HepG2 (cell line): ENCODE measurements around the gene TOR2A. TPM values are rescaled to one million over a fixed set of nuclear protein-coding genes. Genes with fewer than 3 reads are reported as not detected.

Source experiments
- BRCA1 ChIP-seq: sonication (generic); formaldehyde crosslinking; IDR thresholded peaks from 2 replicates; pipeline ENCODE4 v1.4.0; 2020; ENCODE audit warnings: missing genetic modification reagents
- FOXM1 ChIP-seq: sonication (generic); formaldehyde crosslinking; IDR thresholded peaks from 2 replicates; pipeline ENCODE4 v1.5.0; 2020; ENCODE audit warnings: missing genetic modification reagents
- ISX ChIP-seq: sonication (generic); formaldehyde crosslinking; conservative IDR thresholded peaks from 2 replicates; pipeline ENCODE4 v1.5.0; 2020; ENCODE audit warnings: missing genetic modification reagents
- MTA1 ChIP-seq: sonication (generic); formaldehyde crosslinking; IDR thresholded peaks from 2 replicates; pipeline ENCODE4 v1.4.0; 2020; ENCODE audit warnings: missing genetic modification reagents, mild to moderate bottlenecking, borderline replicate concordance
- NCOA1 ChIP-seq: sonication (generic); formaldehyde crosslinking; IDR thresholded peaks from 2 replicates; pipeline ENCODE4 v1.9.0; 2021; ENCODE audit warnings: missing genetic modification reagents
- NFYB ChIP-seq: sonication (generic); formaldehyde crosslinking; IDR thresholded peaks from 2 replicates; pipeline ENCODE4 v1.4.0; 2020; ENCODE audit warnings: missing genetic modification reagents
- NR2F2 ChIP-seq: IDR thresholded peaks from 2 replicates; pipeline ENCODE4 v1.6.1; 2012; ENCODE audit warnings: low read depth, inconsistent platforms, borderline replicate concordance
- NRL ChIP-seq: sonication (generic); formaldehyde crosslinking; IDR thresholded peaks from 2 replicates; pipeline ENCODE4 v1.5.0; 2020; ENCODE audit warnings: missing genetic modification reagents, mild to moderate bottlenecking, moderate library complexity, borderline replicate concordance
- RAD21 ChIP-seq: fragments of 450-650 bp; formaldehyde crosslinking; IDR thresholded peaks from 2 replicates; pipeline ENCODE4 v1.5.0; 2020; ENCODE audit warnings: mild to moderate bottlenecking
- TBP ChIP-seq: sonication (generic); formaldehyde crosslinking; IDR thresholded peaks from 2 replicates; pipeline ENCODE4 v1.5.0; 2020; ENCODE audit warnings: missing genetic modification reagents
- TBX3 ChIP-seq: fragments of 450-650 bp; IDR thresholded peaks from 2 replicates; pipeline ENCODE4 v1.6.1; 2017; ENCODE audit warnings: antibody characterized with exemption, mild to moderate bottlenecking, inconsistent platforms, borderline replicate concordance
- ZMYM2 ChIP-seq: sonication (generic); formaldehyde crosslinking; IDR thresholded peaks from 2 replicates; pipeline ENCODE4 v1.8.0; 2022; ENCODE audit warnings: mild to moderate bottlenecking, missing genetic modification reagents
- ZNF549 ChIP-seq: sonication (generic); formaldehyde crosslinking; IDR thresholded peaks from 2 replicates; pipeline ENCODE4 v1.5.0; 2020; ENCODE audit warnings: missing genetic modification reagents
- ZNF558 ChIP-seq: sonication (generic); formaldehyde crosslinking; IDR thresholded peaks from 2 replicates; pipeline ENCODE4 v1.9.0; 2022; ENCODE audit warnings: mild to moderate bottlenecking, missing genetic modification reagents, borderline replicate concordance
- polyA plus RNA-seq, 8 experiments: library from polyadenylated mRNA; depleted of rRNA in 3 of 8; stranded (reverse) in 7 of 8; unstranded in 1 of 8; fragments of >200 nt; fragmentation: Illumina TruSeq in 4 of 8; extraction: Trizol in 4 of 8; gene quantifications; 2 replicates each; pipeline versions ENCODE4 v1.2.1 to v1.2.3, GENCODE V29; 2011 to 2016; ENCODE audit warnings: low read depth in 4 of 8, missing spikeins in 1 of 8, mixed read lengths in 1 of 8; ENCODE audit not compliant: insufficient read depth in 1 of 8
- total RNA-seq, 5 experiments: library from RNA; depleted of rRNA; stranded (reverse); fragments of >200 nt; fragmentation: Illumina TruSeq; extraction: Trizol; gene quantifications; 2 replicates each; pipeline ENCODE4 v1.2.3, GENCODE V29; 2016; ENCODE audit warnings: low read depth in 1 of 5
- TF ChIP-seq, protein P1 (sequence below): sonication (generic); formaldehyde crosslinking; IDR thresholded peaks from 2 replicates; pipeline ENCODE4 v1.4.0; 2020; ENCODE audit warnings: missing genetic modification reagents
- TF ChIP-seq, protein P2 (sequence below): sonication (generic); formaldehyde crosslinking; IDR thresholded peaks from 2 replicates; pipeline ENCODE4 v1.5.0; 2020; ENCODE audit warnings: missing genetic modification reagents, mild to moderate bottlenecking, borderline replicate concordance
- TF ChIP-seq, protein P3 (sequence below): sonication (generic); formaldehyde crosslinking; IDR thresholded peaks from 2 replicates; pipeline ENCODE4 v1.4.0; 2020; ENCODE audit warnings: missing genetic modification reagents
- TF ChIP-seq, protein P4 (sequence below): IDR thresholded peaks from 2 replicates; pipeline ENCODE4 v1.6.1; 2018; ENCODE audit warnings: missing genetic modification reagents, mild to moderate bottlenecking, missing compliant biosample characterization
- TF ChIP-seq, protein P5 (sequence below): sonication (generic); formaldehyde crosslinking; IDR thresholded peaks from 2 replicates; pipeline ENCODE4 v1.8.1; 2023; ENCODE audit warnings: mild to moderate bottlenecking, missing genetic modification reagents, borderline replicate concordance

Gene TOR2A
- total and polyA plus RNA-seq, 2 of the 13 experiments (the other 11 are each of a cell fraction or from before 2014, with no cell fraction given), result 3.5 to 7.2 TPM

DNA sequence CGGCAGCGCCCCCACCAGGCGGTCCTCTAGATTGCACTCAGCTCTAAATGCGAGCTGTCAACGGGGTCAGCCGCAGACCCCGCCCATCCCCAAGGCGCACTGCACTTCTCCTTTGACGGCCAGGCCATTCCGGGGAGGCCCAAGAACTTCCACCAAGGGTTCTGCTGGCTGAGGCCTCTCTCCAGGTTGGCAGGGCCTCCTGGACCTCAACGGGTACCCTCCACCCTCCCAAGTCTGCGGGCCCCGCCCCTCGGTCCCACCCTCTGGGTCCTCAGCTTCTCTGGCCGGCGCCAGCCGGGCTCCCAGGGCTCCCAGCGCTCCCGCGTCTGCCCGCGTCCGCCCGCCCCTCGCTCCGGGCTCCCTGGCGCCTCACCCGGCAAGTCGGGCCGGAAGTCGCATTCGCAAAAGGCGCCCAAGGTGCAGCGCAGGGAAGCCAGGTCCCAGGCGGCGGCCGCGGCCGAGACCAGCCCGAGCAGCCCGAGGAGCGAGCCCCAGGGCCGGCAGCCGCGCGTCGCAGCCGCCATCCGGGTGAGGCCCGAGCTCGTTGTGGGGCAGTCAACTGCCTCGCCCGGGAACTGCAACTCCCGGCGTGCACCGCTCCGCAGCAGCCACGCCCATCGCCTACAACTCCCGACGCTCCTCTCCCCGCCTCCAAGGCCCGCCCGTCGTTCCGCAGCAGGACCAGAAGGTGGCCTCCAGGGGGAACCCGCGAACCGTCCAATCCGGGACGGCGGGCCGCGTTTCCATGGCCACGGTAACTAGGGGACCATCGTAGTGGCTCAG, at the start of gene TOR2A (continued):
- TF ChIP-seq ZNF549 (CRISPR knock-in tag) (no peak), ZNF558 (CRISPR knock-in tag) (no peak), FOXM1 (no peak), ISX (CRISPR knock-in tag) (no peak), TBP (no peak), NRL (CRISPR knock-in tag) (peak; percentile 49), NFYB (peak; percentile 73), ZMYM2 (CRISPR knock-in tag) (no peak), NCOA1 (no peak), NR2F2 (no peak), MTA1 (peak; percentile 78; the same call in 1 of the 2 replicates), BRCA1 (CRISPR knock-in tag) (no peak), TBX3 (no peak), RAD21 (CRISPR knock-in tag) (peak; percentile 90)
- TF ChIP-seq, protein P1, sequence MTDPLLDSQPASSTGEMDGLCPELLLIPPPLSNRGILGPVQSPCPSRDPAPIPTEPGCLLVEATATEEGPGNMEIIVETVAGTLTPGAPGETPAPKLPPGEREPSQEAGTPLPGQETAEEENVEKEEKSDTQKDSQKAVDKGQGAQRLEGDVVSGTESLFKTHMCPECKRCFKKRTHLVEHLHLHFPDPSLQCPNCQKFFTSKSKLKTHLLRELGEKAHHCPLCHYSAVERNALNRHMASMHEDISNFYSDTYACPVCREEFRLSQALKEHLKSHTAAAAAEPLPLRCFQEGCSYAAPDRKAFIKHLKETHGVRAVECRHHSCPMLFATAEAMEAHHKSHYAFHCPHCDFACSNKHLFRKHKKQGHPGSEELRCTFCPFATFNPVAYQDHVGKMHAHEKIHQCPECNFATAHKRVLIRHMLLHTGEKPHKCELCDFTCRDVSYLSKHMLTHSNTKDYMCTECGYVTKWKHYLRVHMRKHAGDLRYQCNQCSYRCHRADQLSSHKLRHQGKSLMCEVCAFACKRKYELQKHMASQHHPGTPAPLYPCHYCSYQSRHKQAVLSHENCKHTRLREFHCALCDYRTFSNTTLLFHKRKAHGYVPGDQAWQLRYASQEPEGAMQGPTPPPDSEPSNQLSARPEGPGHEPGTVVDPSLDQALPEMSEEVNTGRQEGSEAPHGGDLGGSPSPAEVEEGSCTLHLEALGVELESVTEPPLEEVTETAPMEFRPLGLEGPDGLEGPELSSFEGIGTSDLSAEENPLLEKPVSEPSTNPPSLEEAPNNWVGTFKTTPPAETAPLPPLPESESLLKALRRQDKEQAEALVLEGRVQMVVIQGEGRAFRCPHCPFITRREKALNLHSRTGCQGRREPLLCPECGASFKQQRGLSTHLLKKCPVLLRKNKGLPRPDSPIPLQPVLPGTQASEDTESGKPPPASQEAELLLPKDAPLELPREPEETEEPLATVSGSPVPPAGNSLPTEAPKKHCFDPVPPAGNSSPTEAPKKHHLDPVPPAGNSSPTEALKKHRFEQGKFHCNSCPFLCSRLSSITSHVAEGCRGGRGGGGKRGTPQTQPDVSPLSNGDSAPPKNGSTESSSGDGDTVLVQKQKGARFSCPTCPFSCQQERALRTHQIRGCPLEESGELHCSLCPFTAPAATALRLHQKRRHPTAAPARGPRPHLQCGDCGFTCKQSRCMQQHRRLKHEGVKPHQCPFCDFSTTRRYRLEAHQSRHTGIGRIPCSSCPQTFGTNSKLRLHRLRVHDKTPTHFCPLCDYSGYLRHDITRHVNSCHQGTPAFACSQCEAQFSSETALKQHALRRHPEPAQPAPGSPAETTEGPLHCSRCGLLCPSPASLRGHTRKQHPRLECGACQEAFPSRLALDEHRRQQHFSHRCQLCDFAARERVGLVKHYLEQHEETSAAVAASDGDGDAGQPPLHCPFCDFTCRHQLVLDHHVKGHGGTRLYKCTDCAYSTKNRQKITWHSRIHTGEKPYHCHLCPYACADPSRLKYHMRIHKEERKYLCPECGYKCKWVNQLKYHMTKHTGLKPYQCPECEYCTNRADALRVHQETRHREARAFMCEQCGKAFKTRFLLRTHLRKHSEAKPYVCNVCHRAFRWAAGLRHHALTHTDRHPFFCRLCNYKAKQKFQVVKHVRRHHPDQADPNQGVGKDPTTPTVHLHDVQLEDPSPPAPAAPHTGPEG, result peak; percentile 89
- TF ChIP-seq, protein P2, sequence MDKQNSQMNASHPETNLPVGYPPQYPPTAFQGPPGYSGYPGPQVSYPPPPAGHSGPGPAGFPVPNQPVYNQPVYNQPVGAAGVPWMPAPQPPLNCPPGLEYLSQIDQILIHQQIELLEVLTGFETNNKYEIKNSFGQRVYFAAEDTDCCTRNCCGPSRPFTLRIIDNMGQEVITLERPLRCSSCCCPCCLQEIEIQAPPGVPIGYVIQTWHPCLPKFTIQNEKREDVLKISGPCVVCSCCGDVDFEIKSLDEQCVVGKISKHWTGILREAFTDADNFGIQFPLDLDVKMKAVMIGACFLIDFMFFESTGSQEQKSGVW (CRISPR knock-in tag), result no peak
- TF ChIP-seq, protein P3, sequence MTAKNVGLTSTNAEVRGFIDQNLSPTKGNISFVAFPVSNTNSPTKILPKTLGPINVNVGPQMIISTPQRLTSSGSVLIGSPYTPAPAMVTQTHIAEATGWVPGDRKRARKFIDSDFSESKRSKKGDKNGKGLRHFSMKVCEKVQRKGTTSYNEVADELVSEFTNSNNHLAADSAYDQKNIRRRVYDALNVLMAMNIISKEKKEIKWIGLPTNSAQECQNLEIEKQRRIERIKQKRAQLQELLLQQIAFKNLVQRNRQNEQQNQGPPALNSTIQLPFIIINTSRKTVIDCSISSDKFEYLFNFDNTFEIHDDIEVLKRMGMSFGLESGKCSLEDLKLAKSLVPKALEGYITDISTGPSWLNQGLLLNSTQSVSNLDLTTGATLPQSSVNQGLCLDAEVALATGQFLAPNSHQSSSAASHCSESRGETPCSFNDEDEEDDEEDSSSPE, result peak; percentile 76
- TF ChIP-seq, protein P4, sequence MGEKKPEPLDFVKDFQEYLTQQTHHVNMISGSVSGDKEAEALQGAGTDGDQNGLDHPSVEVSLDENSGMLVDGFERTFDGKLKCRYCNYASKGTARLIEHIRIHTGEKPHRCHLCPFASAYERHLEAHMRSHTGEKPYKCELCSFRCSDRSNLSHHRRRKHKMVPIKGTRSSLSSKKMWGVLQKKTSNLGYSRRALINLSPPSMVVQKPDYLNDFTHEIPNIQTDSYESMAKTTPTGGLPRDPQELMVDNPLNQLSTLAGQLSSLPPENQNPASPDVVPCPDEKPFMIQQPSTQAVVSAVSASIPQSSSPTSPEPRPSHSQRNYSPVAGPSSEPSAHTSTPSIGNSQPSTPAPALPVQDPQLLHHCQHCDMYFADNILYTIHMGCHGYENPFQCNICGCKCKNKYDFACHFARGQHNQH (CRISPR knock-in tag), result peak; percentile 68; the same call in 1 of the 2 replicates
- TF ChIP-seq, protein P5, sequence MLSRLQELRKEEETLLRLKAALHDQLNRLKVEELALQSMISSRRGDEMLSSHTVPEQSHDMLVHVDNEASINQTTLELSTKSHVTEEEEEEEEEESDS (CRISPR knock-in tag), result no peak
